Fibroblast of pulmonary artery (primary cell): ENCODE results near the gene CDK17.
"Not testable (repeated sequence)": the region's sequence is repeated elsewhere in the genome, so short reads cannot be mapped to it uniquely, and the experiment has no call there.

Experiments used
- DNase-seq: peaks from one replicate; pipeline ENCODE4 v3.0.0-alpha.2; 2010; ENCODE audit warnings: low read depth
- H3K4me3 ChIP-seq: replicated peaks from 2 replicates; pipeline ENCODE4 v1.5.1; 2011; ENCODE audit warnings: low read depth, mild to moderate bottlenecking, control low read depth, low read length, moderate library complexity
- TF ChIP-seq, protein P1 (sequence below): IDR thresholded peaks from 2 replicates; pipeline ENCODE4 v1.5.1; 2011; ENCODE audit warnings: mild to moderate bottlenecking, control low read depth, low read length, inconsistent platforms; ENCODE audit errors: missing control alignments

CDK17 gene

DNA sequence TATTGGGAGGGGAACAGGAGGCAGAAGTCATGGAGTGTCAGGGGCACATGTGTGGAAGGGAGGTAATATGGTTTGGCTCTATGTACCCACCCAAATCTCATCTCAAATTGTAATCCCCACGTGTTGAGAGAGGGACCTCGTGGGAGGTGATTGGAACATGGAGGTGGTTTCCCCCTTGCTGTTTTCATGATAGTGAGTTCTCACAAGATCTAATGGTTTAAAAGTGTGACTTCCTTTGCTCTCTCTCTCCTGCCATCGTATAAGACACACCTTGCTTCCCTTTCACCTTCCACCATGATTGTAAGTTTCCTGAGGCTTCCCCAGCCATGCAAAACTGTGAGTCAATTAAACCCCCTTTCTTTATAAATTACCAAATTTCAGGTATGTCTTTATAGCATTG lies 41.6 kb upstream of the CDK17 start:
- DNase-seq, result no peak
- H3K4me3 ChIP-seq, result no peak overlapping the region
- TF ChIP-seq, protein P1, sequence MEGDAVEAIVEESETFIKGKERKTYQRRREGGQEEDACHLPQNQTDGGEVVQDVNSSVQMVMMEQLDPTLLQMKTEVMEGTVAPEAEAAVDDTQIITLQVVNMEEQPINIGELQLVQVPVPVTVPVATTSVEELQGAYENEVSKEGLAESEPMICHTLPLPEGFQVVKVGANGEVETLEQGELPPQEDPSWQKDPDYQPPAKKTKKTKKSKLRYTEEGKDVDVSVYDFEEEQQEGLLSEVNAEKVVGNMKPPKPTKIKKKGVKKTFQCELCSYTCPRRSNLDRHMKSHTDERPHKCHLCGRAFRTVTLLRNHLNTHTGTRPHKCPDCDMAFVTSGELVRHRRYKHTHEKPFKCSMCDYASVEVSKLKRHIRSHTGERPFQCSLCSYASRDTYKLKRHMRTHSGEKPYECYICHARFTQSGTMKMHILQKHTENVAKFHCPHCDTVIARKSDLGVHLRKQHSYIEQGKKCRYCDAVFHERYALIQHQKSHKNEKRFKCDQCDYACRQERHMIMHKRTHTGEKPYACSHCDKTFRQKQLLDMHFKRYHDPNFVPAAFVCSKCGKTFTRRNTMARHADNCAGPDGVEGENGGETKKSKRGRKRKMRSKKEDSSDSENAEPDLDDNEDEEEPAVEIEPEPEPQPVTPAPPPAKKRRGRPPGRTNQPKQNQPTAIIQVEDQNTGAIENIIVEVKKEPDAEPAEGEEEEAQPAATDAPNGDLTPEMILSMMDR, result no peak

DNA sequence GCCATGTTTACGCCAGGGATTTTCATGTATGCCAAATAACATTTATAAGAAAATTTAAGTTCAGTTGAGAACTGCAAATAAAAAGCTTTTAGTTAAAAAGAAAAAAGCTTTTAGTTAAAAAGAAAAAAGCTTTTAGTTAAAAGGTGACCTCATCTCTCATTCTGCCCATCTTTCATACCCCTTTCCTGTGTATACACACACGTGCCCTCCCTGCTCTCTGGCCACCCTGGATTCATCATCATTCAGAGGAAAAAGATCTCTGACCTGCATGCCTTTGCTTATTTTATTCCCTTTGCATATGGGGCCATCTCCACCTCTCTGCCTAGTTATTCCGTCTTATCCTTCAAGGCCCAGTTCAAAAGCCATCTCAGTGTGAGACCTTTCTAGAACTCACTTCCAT lies 38.1 kb upstream of the CDK17 start:
- TF ChIP-seq, protein P1, result no peak
- no peak overlapping the region for H3K4me3 ChIP-seq
- no peak for DNase-seq

DNA sequence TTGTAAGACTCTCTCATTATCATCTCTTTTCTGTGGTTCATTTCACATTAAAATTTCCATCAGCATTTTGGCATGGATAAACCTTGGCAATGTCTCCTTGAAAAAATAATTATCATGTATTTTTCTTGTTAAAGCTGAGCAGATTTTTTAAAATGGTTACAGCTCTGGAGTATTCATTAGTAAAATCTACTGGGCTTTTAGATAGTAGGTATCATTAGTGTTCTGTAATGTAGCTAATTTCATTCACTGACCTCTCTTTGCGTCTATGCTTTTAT lies 36.9 kb upstream of the CDK17 start:
- TF ChIP-seq, protein P1, result no peak
- no peak for DNase-seq
- H3K4me3 ChIP-seq, result no peak overlapping the region

DNA sequence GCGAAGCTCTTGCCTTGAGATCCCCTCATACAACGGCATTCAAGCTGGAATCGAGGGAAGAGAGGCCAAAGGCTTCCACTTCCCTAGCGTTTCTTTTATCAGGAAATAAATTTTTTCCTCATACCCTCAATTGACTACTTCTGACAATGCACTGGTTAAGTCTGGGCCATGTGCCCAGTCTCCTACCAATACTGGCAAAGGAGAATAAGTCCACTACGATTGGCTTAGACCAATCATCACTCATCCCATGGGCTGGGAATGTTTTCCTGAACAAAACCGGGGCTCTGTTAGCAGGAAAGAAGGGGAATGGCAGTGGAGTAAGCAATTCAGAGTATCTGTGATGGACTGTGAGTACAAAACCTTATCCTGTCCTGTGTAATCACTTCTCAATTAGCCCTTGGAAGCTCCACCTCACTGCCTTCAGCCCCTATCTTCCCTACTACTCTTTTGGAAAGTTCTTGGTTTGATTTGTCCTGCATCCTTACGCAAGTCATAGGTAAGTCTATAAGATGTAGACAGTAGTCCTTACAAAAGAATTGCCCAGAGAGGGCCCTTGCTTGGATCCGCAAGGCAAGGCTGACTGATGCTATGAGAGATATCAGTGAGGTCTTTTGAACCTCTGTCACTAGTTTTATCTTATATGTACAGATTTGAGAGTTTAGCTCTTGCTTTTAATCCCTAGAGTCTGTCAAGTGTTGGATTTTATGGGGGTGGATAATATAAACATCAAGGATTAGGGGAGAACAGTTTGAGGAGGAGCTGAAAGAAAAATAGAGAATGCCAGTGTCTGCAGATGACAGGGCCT lies 36.3 kb upstream of the CDK17 start:
- H3K4me3 ChIP-seq, result no peak overlapping the region
- no peak for DNase-seq
- TF ChIP-seq, protein P1, result no peak

DNA sequence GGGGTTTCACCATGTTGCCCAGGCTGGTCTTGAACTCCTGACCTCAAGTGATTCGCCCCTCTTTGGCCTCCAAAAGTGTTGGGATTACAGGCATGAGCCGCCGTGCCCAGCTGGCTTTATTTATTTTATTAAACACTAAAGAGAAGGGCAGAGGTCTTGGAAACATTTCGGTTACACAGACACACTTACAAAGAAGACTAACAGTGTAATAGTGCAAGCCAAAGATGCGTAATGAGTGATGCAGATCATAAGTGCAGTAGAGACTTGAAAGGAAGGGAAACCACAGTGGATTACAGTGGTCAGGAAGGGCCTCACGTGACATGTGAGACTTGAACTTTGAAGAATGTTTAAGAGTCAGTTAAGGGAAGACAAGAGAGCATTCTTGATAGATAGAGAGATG lies 33.9 kb upstream of the CDK17 start:
- TF ChIP-seq, protein P1, result no peak
- DNase-seq, result peak; percentile 63
- H3K4me3 ChIP-seq, result no peak overlapping the region

DNA sequence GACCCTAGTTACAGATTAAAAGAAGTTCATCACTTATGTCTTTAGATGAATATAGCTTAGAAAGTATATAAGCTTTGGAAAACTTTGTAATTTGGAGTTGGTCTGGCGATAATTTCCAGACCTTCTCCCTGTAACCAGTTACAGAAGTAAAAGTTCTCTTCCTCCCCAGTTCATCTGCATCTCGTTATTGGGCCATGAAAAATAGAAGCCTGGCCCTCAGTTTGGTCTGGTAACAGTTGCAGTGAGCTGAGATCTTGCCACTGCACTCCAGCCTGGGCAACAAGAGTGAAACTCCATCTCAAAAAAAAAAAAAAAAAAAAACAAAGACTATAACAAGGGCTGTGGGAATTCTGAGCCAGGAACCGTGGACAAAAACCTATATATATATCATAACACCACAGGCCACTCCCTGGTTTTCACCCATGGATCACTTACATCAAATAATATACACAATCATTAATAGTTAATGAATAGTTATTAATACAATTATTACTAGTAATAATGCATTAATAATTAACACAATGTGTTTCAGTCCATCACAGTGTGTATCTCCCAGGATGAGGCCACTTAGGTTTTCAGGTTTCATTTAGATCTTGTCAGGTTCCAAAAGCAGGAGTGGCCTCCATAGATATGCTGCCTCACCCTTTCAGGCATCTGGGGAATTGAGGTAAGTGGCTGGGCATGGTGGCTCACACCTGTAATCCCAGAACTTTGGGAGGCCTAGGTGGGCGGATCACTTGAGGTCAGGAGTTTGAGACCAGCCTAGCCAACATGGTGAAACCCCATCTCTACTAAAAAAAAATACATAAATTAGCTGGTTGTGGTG lies 32.5 kb upstream of the CDK17 start:
- H3K4me3 ChIP-seq, DNase-seq: not testable (repeated sequence)

DNA sequence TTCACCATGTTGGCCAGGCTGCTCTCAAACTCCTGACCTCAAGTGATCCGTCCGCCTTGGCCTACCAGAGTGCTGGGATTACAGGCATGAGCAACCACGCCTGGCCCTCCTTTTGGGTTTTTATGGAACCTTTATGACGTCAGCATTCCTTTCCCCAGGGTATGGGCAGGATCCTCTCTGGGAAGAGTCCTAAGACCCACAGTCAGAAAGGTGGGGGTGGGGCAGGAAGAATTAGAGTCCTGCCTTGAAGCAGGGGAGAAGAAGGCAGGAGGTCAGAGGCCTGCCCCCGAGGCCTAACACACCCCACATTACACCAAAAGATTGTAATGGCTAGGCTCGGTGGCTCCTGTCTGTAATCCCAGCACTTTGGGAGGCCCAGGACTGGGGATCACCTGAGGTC lies 30.8 kb upstream of the CDK17 start:
- no peak for DNase-seq
- TF ChIP-seq, protein P1, result no peak
- H3K4me3 ChIP-seq, result no peak overlapping the region
